SJSA1 (cell line): Measurements from ENCODE around the gene PIAS4. TPM values are rescaled to one million over a fixed set of nuclear protein-coding genes. Genes with fewer than 3 reads are reported as not detected.

Experiments used
- DNase-seq, 2 experiments: peaks; one replicate each; pipeline ENCODE4 v3.0.0-alpha.2; 2015 to 2020; ENCODE audit warnings: low spot score in 2 of 2, low read depth in 1 of 2
- H3K27ac ChIP-seq: fragments of 250-450 bp; sonication (Bioruptor Pico); 2 replicates; pipeline ENCODE4 v1.5.1; 2020; ENCODE audit warnings: mild to moderate bottlenecking, moderate library complexity
- H3K27me3 ChIP-seq: fragments of 250-450 bp; sonication (Bioruptor Pico); replicated peaks from 2 replicates; pipeline ENCODE4 v1.5.1; 2020; ENCODE audit warnings: mild to moderate bottlenecking, moderate library complexity
- H3K36me3 ChIP-seq: fragments of 250-450 bp; sonication (Bioruptor Pico); 2 replicates; pipeline ENCODE4 v1.5.1; 2020; ENCODE audit warnings: mild to moderate bottlenecking
- H3K4me1 ChIP-seq: fragments of 250-450 bp; sonication (Bioruptor Pico); replicated peaks from 2 replicates; pipeline ENCODE4 v1.6.1; 2021; ENCODE audit warnings: mild to moderate bottlenecking
- H3K4me3 ChIP-seq: fragments of 250-450 bp; sonication (Bioruptor Pico); 2 replicates; pipeline ENCODE4 v1.5.1; 2020; ENCODE audit warnings: mild to moderate bottlenecking
- H3K9me3 ChIP-seq: fragments of 250-450 bp; sonication (Bioruptor Pico); replicated peaks from 2 replicates; pipeline ENCODE4 v1.5.1; 2020; ENCODE audit warnings: mild to moderate bottlenecking
- total RNA-seq: library from RNA; depleted of rRNA; stranded (reverse); fragments of >200 nt; shearing (Covaris generic); gene quantifications from 2 replicates; pipeline ENCODE4 v1.2.3, GENCODE V29; 2014

PIAS4 gene
- total RNA-seq, 1 experiment from 2014 or later: 17.3 TPM

DNA sequence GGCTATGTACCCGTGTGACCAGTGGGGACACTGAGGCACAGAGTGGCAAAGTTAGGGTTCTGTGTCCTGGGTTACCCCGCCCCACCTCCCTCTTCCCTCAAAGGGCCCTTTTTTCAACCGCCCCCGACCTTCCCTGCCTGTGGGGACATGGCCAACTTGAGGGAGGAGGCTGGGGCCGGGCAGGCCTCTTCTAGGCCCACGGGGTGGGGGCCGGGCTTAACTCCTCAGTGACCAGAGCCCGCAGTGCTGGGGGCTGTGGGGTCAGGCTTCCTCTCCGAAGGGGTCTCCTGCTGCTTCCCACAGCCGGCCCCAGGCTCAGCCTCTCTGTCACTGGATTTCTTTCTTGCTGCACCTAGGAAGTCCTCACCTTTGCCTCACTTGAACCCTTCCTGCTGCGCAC lies 23.9 kb downstream of the PIAS4 start:
- no peak for DNase-seq
- no peaks in the 10 kb centered on the region for H3K9me3 ChIP-seq
- no peaks in the 10 kb centered on the region for H3K4me1 ChIP-seq
- H3K27ac ChIP-seq: no peak overlapping the region
- peaks cover 53% of the 10 kb centered on the region for H3K36me3 ChIP-seq
- H3K27me3 ChIP-seq: no peaks in the 10 kb centered on the region
- no peak overlapping the region for H3K4me3 ChIP-seq

DNA sequence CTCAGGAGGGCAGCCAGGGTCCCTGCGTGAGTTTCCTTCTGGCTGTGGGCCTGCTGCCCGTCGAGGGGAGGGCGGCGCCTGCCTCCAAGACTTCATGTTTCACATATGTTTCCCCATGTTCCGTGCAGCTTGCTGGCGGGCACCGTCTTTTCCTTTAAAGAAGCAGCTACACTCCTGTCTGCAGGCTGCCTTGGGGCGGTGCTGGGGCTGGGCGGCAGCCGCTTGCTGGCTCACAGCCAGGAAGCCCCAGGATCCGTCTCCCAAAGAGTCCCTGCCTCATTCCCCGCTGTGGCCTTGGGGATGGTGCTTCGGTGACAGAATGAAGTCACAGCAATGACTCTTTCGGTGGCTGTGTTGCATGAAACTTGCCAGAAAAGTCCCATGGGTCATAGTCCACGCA lies 24.9 kb downstream of the PIAS4 start:
- DNase-seq: no peak
- H3K4me1 ChIP-seq: no peaks in the 10 kb centered on the region
- no peaks in the 10 kb centered on the region for H3K27me3 ChIP-seq
- H3K27ac ChIP-seq: no peak overlapping the region
- no peaks in the 10 kb centered on the region for H3K9me3 ChIP-seq
- no peak overlapping the region for H3K4me3 ChIP-seq
- H3K36me3 ChIP-seq: peaks cover 58% of the 10 kb centered on the region

DNA sequence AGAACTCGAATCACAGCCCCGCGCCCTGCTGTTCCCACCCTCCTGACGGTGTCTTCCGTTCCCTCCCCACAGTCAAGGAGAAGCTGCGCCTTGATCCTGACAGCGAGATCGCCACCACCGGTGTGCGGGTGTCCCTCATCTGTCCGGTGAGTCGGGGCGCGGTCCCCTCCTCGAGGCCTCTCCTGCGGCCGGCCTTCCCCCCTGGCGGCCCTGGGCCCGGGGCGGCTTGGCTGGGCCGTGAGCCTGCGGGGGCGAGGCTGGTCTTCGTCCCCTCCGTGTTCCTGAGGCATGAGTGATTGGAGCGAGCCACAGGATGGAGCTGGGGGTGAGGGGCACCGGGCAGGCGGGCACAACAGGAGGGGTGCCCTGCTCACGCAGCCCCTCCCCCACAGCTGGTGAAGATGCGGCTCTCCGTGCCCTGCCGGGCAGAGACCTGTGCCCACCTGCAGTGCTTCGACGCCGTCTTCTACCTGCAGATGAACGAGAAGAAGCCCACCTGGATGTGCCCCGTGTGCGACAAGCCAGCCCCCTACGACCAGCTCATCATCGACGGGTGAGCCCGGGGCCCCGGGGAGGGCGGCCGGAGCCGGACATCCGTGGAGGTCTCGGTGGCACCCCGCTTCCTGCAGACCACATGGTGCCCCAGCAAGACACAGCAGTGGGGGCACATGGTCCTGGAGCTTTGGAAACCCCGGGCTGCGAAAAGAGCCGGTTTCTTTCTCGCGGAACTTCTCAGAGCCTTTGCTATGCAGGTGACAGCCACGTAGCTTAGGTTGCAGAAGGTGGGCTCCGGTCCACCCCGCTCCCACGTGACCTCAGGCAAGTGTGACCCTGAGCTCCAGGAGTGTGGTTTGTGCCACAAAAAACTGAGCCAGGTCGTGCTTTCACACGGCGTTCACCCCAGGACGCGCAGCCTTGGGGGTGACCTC lies 25.8 kb downstream of the PIAS4 start:
- DNase-seq: no peak
- Histone ChIP-seq H3K9me3 (no peaks in the 10 kb centered on the region), H3K27ac (no peak overlapping the region), H3K27me3 (no peaks in the 10 kb centered on the region), H3K4me1 (no peaks in the 10 kb centered on the region), H3K4me3 (no peak overlapping the region), H3K36me3 (peaks cover 61% of the 10 kb centered on the region)

DNA sequence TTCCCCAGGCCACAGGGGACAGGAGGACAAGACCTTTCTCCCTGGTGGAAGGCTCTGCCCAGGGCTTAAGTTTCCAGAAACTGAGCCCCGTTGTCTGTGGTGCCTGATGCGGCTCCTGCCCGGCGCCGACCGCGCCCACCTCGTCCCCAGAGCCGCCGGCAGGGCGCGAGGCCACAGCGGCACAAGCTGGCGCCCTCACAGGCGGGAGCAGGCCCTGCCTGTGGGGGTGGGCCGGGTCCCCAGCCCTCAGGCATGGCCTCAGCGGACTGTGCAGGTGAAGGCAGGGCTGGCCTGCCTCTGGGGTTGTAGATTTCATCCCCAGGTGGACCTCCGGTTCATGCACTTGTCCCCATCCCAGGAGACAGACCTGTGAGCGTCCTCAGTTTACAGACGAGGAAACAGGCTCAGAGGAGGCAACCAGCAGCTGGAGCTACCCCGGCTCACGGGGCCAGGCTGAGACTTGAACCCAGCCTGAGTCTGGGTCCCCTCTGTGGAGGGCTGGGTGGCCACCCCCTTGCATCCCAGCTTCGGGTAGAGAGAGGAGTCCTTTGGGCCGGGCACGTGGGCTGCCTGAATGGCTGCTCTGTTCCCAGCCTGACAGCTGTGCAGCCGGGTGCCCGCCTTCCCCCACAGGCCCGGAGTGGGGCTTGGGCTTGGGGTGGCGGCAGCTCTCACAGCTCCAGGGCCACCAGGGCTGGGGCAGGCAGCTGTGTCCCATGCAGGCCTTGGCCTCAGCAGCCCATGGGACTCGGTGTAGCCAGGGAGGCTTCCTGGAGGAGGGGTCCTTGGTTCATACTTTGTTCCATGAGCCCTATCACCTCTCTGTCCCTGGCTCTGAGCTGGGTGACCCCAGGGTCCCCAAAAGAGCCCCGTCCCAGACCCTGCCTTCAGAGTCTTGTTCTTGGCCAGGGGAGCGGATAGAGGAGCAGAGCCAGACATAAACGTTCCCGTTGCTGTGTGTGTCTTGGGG lies 26.8 kb downstream of the PIAS4 start:
- Histone ChIP-seq H3K4me1 (no peaks in the 10 kb centered on the region), H3K4me3 (no peak overlapping the region), H3K27me3 (no peaks in the 10 kb centered on the region), H3K36me3 (peaks cover 58% of the 10 kb centered on the region), H3K27ac (no peak overlapping the region), H3K9me3 (no peaks in the 10 kb centered on the region)
- DNase-seq: no peak

DNA sequence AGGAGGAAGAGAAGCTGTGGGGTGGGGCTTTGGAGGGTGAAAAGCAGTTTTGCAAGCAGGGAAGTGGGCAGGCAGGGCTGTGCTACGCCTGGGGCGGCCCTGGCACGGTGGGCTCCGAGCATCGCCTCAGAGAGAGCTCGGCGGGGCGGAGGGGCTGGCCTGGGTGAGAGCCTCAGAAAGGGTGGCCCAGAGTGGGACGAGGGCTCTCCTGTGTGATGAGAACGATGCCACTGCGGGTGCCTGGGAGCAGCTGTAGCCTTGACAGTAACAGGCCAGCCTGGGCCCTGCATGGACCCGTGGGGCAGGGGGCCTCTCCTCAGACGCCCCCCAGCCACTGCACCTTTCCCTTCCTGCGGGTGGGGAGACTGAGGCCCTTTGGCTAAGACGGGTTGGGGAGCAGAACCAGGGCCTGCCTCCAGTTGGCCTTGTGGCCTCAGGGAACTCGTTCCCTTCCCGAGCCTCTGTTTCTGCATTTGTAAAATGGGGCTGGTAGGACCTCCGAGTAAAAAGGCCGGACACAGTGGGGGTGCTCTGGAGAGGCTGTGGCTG lies 27.6 kb downstream of the PIAS4 start:
- Histone ChIP-seq H3K4me1 (no peaks in the 10 kb centered on the region), H3K4me3 (no peak overlapping the region), H3K9me3 (no peaks in the 10 kb centered on the region), H3K27me3 (no peaks in the 10 kb centered on the region), H3K27ac (no peak overlapping the region), H3K36me3 (peaks cover 55% of the 10 kb centered on the region)
- DNase-seq: no peak

DNA sequence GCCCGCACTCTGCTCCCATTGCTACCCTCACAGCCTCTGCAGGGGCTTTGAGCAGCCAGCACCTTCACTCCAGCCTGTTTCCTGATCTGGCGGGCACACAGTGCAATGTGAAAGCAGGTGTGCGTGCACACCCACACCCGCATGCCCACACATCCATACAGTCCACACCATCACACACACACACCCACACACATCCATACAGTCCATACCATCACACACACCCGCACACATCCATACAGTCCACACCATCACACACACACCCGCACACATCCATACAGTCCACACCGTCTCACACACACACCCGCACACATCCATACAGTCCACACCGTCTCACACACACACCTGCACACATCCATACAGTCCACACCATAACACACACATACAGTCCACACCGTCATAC lies 28.0 kb downstream of the PIAS4 start:
- H3K4me3 ChIP-seq: no peak overlapping the region
- H3K27me3 ChIP-seq: no peaks in the 10 kb centered on the region
- H3K36me3 ChIP-seq: peaks cover 57% of the 10 kb centered on the region
- no peaks in the 10 kb centered on the region for H3K4me1 ChIP-seq
- no peak for DNase-seq
- no peak overlapping the region for H3K27ac ChIP-seq
- no peaks in the 10 kb centered on the region for H3K9me3 ChIP-seq

DNA sequence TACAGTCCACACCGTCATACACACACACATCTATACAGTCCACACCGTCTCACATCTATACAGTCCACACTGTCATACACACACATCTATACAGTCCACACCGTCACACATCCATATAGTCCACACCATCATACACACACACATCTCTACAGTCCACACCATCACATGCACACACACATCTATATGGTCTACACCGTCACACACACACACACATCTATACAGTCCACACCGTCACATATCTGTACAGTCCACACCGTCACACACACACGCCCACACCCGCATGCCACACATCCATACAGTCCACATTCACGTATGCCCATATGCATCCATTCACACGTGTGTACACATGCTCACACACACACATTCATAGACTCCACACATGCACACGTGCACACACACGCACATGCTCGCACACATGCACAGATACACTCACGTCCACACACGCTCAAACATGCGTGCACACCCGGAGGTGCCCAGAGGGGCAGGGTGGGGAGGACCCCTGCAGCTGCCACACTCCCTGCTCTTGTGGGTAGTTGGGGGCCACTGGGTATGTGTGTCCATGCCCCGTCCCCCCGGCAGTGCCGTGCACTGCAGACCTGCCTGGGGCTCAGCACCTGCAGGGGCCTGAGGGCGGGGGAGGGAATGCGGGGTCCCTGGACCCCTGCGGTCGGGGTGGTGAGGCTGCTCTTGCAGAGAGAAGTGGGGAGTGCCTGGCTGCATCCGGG lies 29.2 kb downstream of the PIAS4 start:
- no peak for DNase-seq
- H3K27ac ChIP-seq: no peak overlapping the region
- H3K4me1 ChIP-seq: no peaks in the 10 kb centered on the region
- H3K9me3 ChIP-seq: no peaks in the 10 kb centered on the region
- H3K36me3 ChIP-seq: peaks cover 48% of the 10 kb centered on the region
- no peaks in the 10 kb centered on the region for H3K27me3 ChIP-seq
- no peak overlapping the region for H3K4me3 ChIP-seq

DNA sequence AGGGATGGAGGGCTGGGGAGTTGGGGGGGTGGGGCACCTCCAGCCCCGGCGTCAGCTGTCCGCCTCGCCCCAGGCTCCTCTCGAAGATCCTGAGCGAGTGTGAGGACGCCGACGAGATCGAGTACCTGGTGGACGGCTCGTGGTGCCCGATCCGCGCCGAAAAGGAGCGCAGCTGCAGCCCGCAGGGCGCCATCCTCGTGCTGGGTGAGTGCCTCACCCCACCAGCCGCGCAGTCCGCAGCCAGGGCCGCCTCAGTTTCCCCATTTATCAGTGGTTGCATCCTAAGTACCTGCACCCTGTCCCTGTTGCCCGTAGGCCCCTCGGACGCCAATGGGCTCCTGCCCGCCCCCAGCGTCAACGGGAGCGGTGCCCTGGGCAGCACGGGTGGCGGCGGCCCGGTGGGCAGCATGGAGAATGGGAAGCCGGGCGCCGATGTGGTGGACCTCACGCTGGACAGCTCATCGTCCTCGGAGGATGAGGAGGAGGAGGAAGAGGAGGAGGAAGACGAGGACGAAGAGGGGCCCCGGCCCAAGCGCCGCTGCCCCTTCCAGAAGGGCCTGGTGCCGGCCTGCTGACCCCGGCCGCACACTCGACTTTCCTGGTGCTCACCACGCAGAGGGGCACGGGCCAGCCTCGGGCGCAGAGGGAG lies 29.9 kb downstream of the PIAS4 start:
- H3K27me3 ChIP-seq: no peaks in the 10 kb centered on the region
- DNase-seq: no peak
- no peak overlapping the region for H3K4me3 ChIP-seq
- no peaks in the 10 kb centered on the region for H3K9me3 ChIP-seq
- H3K36me3 ChIP-seq: peaks cover 47% of the 10 kb centered on the region
- no peaks in the 10 kb centered on the region for H3K4me1 ChIP-seq
- H3K27ac ChIP-seq: no peak overlapping the region

DNA sequence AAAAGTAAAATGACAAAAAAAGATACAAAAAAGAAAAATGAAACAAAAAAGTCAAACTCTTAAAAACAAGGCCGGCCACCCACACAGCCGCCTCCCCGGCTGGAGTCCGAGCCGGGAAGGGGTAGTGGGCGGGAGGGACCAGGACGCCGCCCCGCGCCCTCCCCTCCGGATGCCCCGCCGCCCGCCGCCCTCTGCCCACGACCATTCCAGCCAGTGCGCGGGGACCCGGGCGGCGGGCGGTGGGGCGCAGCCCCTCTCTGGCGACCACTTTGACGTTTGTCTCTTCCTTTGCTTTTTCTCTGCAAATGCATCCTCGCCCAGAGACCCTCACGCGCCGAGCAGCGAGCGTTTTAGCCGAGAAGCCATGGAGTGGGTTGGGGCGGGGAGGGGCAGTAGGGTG lies 30.5 kb downstream of the PIAS4 start:
- Histone ChIP-seq H3K9me3 (no peaks in the 10 kb centered on the region), H3K4me1 (no peaks in the 10 kb centered on the region), H3K4me3 (no peak overlapping the region), H3K36me3 (peaks cover 45% of the 10 kb centered on the region), H3K27ac (no peak overlapping the region), H3K27me3 (no peaks in the 10 kb centered on the region)
- DNase-seq: no peak

DNA sequence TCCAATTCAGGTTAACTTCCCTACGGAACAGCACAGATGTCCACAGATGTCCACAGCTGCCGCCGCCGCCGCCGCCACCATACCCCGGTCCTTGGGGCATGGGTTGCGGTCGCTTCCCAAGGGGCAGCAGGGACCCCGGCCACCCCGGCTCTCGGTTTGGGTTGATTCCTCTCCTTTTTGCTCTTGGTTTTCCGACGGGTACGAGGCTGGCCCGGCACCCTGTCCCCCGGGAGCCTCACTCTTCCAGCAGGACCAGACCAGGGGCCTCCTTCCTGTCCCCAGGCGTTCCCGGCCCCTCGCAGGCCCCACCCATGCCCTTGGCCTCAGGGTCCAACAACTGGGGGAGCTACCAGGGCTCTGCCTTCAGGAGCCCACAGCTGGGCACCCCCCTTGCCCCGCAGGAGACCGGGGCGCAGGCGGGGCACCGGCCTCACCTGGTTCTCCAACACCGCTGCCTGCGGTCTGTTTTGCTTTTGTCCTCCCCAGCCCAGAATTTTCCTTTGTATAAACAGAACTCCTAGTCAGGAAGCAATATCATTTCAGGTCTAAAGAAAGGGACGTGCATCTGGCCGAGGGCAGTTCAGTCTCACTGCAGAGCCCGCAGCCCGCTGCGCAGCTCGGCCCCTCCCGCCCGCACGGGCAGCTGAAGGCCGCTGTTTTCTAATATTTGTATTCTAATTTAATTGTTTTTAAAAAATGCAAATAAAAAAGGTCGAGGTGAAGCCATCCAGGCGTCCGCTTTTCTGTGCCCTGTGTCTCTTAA lies 31.3 kb downstream of the PIAS4 start:
- no peaks in the 10 kb centered on the region for H3K4me1 ChIP-seq
- H3K27me3 ChIP-seq: no peaks in the 10 kb centered on the region
- no peak overlapping the region for H3K27ac ChIP-seq
- H3K4me3 ChIP-seq: no peak overlapping the region
- no peaks in the 10 kb centered on the region for H3K9me3 ChIP-seq
- H3K36me3 ChIP-seq: peaks cover 37% of the 10 kb centered on the region
- DNase-seq: no peak

DNA sequence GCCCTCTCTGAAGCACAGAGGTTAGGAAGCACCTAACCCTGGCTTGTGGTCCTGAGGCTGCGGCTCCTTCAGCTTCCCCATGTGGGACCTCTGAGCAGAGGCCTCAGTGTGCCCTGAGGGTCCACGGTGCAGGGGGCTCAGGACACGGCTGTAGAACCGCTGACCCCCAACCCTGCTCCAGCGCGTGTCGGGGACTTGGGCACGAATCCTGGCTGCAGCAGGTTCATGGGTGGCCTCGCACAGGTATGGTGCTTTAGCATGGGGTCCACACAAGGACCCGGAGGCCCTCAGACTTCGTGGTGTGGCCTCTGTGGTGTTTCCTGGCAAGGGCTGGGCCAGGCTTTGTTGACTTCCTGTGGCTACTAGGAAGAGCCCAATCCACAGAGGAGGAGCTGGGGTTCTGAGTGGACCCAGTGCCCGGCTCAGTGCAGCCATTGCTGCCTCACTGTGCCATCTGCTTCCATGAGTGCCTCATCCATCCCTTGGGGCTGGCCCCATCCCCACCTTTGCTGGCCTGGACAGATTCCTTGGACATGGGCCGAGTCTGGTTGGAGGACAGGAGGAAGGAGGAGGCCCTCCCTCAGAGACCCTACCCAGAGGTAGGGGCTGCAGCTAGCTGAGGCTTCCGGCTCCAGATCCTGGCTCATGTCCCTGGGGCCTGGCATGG lies 34.7 kb downstream of the PIAS4 start:
- Histone ChIP-seq H3K4me3 (no peak overlapping the region), H3K4me1 (no peaks in the 10 kb centered on the region), H3K27ac (no peak overlapping the region), H3K9me3 (no peaks in the 10 kb centered on the region), H3K36me3 (peaks cover 32% of the 10 kb centered on the region), H3K27me3 (no peaks in the 10 kb centered on the region)
- no peak for DNase-seq

DNA sequence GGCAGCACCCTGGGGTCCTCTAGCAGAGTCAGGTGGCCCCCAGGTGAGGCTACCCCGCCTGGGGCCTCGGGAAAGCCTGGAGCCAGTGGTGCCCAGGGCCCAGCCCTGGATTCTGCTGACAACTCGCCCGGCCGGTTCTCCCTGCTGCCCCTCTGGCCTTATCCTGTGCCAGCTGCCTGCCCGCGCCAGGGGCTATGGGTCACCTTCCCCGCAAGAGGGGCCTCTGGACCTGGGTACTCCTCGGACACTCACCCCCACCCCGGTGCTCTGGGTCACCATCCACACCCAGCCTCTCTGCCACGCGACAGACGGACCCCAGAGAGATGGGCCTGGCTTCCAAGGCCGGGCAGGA lies 35.2 kb downstream of the PIAS4 start:
- DNase-seq: no peak
- Histone ChIP-seq H3K27me3 (no peaks in the 10 kb centered on the region), H3K27ac (no peak overlapping the region), H3K36me3 (peaks cover 27% of the 10 kb centered on the region), H3K9me3 (no peaks in the 10 kb centered on the region), H3K4me1 (no peaks in the 10 kb centered on the region), H3K4me3 (no peak overlapping the region)
